Glutamatergic neuron (in vitro differentiated cells): ENCODE data around the gene CAMTA1. TPM values are rescaled to one million over a fixed set of nuclear protein-coding genes. Genes with fewer than 3 reads are reported as not detected.

ENCODE experiments used
- DNase-seq: peaks from one replicate; pipeline ENCODE4 v3.0.0; 2022
- H3K27ac Mint-ChIP-seq: one replicate; pipeline ENCODE4 v1.8.0; 2020; ENCODE audit warnings: mild to moderate bottlenecking, mixed read lengths, inconsistent platforms; ENCODE audit not compliant: unreplicated experiment
- H3K27me3 Mint-ChIP-seq: one replicate; pipeline ENCODE4 v1.8.0; 2020; ENCODE audit warnings: mild to moderate bottlenecking, moderate library complexity, mixed read lengths, inconsistent platforms; ENCODE audit not compliant: unreplicated experiment
- H3K36me3 Mint-ChIP-seq: one replicate; pipeline ENCODE4 v1.8.0; 2020; ENCODE audit warnings: mild to moderate bottlenecking, mixed read lengths, inconsistent platforms; ENCODE audit not compliant: unreplicated experiment
- H3K4me1 Mint-ChIP-seq: one replicate; pipeline ENCODE4 v1.8.0; 2020; ENCODE audit warnings: mild to moderate bottlenecking, low read depth, mixed read lengths, inconsistent platforms; ENCODE audit not compliant: unreplicated experiment
- H3K4me3 Mint-ChIP-seq: one replicate; pipeline ENCODE4 v1.8.0; 2020; ENCODE audit warnings: mild to moderate bottlenecking, mixed read lengths, inconsistent platforms; ENCODE audit not compliant: unreplicated experiment
- H3K9me3 Mint-ChIP-seq: one replicate; pipeline ENCODE4 v1.8.0; 2020; ENCODE audit warnings: mild to moderate bottlenecking, moderate library complexity, mixed read lengths, inconsistent platforms; ENCODE audit not compliant: unreplicated experiment
- CTCF ChIP-seq: fragments of 200-600 bp; sonication (generic); IDR thresholded peaks from one replicate; pipeline ENCODE4 v1.5.0; 2021; ENCODE audit not compliant: partially characterized antibody, unreplicated experiment
- total RNA-seq: library from RNA; stranded (reverse); fragmentation: NEBNext Ultra II Directional; extraction: Animal tissue kit (Norgen Biotek cat#: 25700); gene quantifications from one replicate; pipeline ENCODE4 v1.2.1, GENCODE V29; 2021; ENCODE audit not compliant: unreplicated experiment

Gene CAMTA1
- total RNA-seq, 1 donor from 2014 or later = 77.2 TPM

GRCh38 chr1:7007902-7008301 is 222.6 kb downstream of the CAMTA1 start:
- Mint-ChIP-seq H3K4me3 (no peak overlapping the region), H3K9me3 (peaks cover 7% of the 10 kb centered on the region), H3K4me1 (no peaks in the 10 kb centered on the region), H3K27me3 (peaks cover 2% of the 10 kb centered on the region), H3K27ac (no peak overlapping the region), H3K36me3 (no peaks in the 10 kb centered on the region)
- TF ChIP-seq CTCF = no peak
- no peak for DNase-seq

- TF ChIP-seq CTCF = no peak
- no peaks in the 10 kb centered on the region for H3K4me1 Mint-ChIP-seq
- H3K27ac Mint-ChIP-seq = no peak overlapping the region
- DNase-seq = no peak
- H3K9me3 Mint-ChIP-seq = peaks cover 7% of the 10 kb centered on the region
- H3K4me3 Mint-ChIP-seq = no peak overlapping the region
- peaks cover 2% of the 10 kb centered on the region for H3K27me3 Mint-ChIP-seq
- no peaks in the 10 kb centered on the region for H3K36me3 Mint-ChIP-seq
Measured at GRCh38 chr1:7008331-7008730, 223.1 kb downstream of the CAMTA1 start.

- no peak for DNase-seq
- H3K9me3 Mint-ChIP-seq = peaks cover 7% of the 10 kb centered on the region
- H3K27ac Mint-ChIP-seq = no peak overlapping the region
- no peaks in the 10 kb centered on the region for H3K4me1 Mint-ChIP-seq
- H3K27me3 Mint-ChIP-seq = peaks cover 2% of the 10 kb centered on the region
- TF ChIP-seq CTCF = no peak
- no peak overlapping the region for H3K4me3 Mint-ChIP-seq
- no peaks in the 10 kb centered on the region for H3K36me3 Mint-ChIP-seq
Measured at GRCh38 chr1:7008975-7009740, 223.9 kb downstream of the CAMTA1 start.

GRCh38 chr1:7009741-7010525 is 224.7 kb downstream of the CAMTA1 start:
- TF ChIP-seq CTCF = no peak
- Mint-ChIP-seq H3K27me3 (peaks cover 2% of the 10 kb centered on the region), H3K36me3 (no peaks in the 10 kb centered on the region), H3K4me1 (no peaks in the 10 kb centered on the region), H3K4me3 (no peak overlapping the region), H3K9me3 (peaks cover 7% of the 10 kb centered on the region), H3K27ac (no peak overlapping the region)
- DNase-seq = no peak

- no peak for TF ChIP-seq CTCF
- peaks cover 7% of the 10 kb centered on the region for H3K9me3 Mint-ChIP-seq
- no peaks in the 10 kb centered on the region for H3K36me3 Mint-ChIP-seq
- H3K4me3 Mint-ChIP-seq = no peak overlapping the region
- DNase-seq = no peak
- no peak overlapping the region for H3K27ac Mint-ChIP-seq
- no peaks in the 10 kb centered on the region for H3K4me1 Mint-ChIP-seq
- peaks cover 2% of the 10 kb centered on the region for H3K27me3 Mint-ChIP-seq
Measured at GRCh38 chr1:7010534-7011200, 225.4 kb downstream of the CAMTA1 start.
